IMR-90 (cell line): ENCODE results near the gene MAGI2. TPM values are rescaled to one million over a fixed set of nuclear protein-coding genes. Genes with fewer than 3 reads are reported as not detected.

Experiments used
- ATAC-seq: fragments of 200-7000 bp; cut with Tn5 transposase; 2 replicates; pipeline ENCODE4 v1.9.1; 2020; ENCODE audit warnings: low read depth, mild to moderate bottlenecking, moderate library complexity
- BruUV-seq: library from RNA; stranded (reverse); fragments of 400-500 nt; replicated peaks from 2 replicates; lab custom pipeline; 2021; lab: Mats Ljungman, UMichigan
- CTCF ChIA-PET: fragments of 300-600 bp; formaldehyde crosslinking; extraction: SDS; loops from one replicate; lab custom pipeline; 2021; ENCODE audit warnings: antibody characterized with exemption; lab: Yijun Ruan, JAX
- POLR2A ChIA-PET: fragments of 300-600 bp; sonication (Branson Sonifier 250); formaldehyde crosslinking; loops from one replicate; lab custom pipeline; 2022; ENCODE audit warnings: antibody characterized with exemption; ENCODE audit not compliant: unreplicated experiment; lab: Charles Lee
- DNase-seq: peaks from one replicate; pipeline ENCODE4 v3.0.0; 2013
- H2AFZ ChIP-seq: replicated peaks from 2 replicates; pipeline ENCODE3; 2013; ENCODE audit warnings: low read length, mild to moderate bottlenecking; ENCODE audit not compliant: poor library complexity
- H2AK5ac ChIP-seq: 2 replicates; pipeline ENCODE4 v1.6.1; 2013; ENCODE audit warnings: low read depth, low read length, inconsistent platforms
- H2AK9ac ChIP-seq: replicated peaks from 2 replicates; pipeline ENCODE3; 2013; ENCODE audit warnings: mild to moderate bottlenecking, low read depth, low read length, moderate library complexity; ENCODE audit not compliant: poor library complexity
- H2BK120ac ChIP-seq: 2 replicates; pipeline ENCODE4 v1.6.1; 2013; ENCODE audit warnings: low read depth, low read length, inconsistent platforms
- H2BK15ac ChIP-seq: 3 replicates; pipeline ENCODE4 v1.6.1; 2013; ENCODE audit warnings: low read depth, low read length, inconsistent platforms
- H2BK20ac ChIP-seq: 2 replicates; pipeline ENCODE4 v1.6.1; 2013; ENCODE audit warnings: low read depth, mild to moderate bottlenecking, inconsistent platforms, low read length, moderate library complexity
- H2BK5ac ChIP-seq: 2 replicates; pipeline ENCODE4 v1.6.1; 2013; ENCODE audit warnings: mild to moderate bottlenecking, low read depth, low read length, inconsistent platforms; ENCODE audit not compliant: poor library complexity, severe bottlenecking
- H3K14ac ChIP-seq: replicated peaks from 2 replicates; pipeline ENCODE4 v1.6.1; 2013; ENCODE audit warnings: low read depth, low read length, inconsistent platforms
- H3K18ac ChIP-seq: 2 replicates; pipeline ENCODE4 v1.6.1; 2013; ENCODE audit warnings: low read depth, low read length, control low read depth
- H3K23ac ChIP-seq: 2 replicates; pipeline ENCODE4 v1.6.1; 2013; ENCODE audit warnings: low read depth, low read length, inconsistent platforms
- H3K27ac ChIP-seq: 2 replicates; pipeline ENCODE4 v1.5.1; 2013; ENCODE audit warnings: mild to moderate bottlenecking, control low read depth, low read length; ENCODE audit not compliant: insufficient read depth
- H3K27me3 ChIP-seq: 2 replicates; pipeline ENCODE4 v1.6.1; 2013; ENCODE audit warnings: low read length; ENCODE audit not compliant: control insufficient read depth, insufficient read depth
- H3K36me3 ChIP-seq: 2 replicates; pipeline ENCODE4 v1.6.1; 2013; ENCODE audit warnings: low read length, mixed read lengths; ENCODE audit not compliant: control insufficient read depth, insufficient read depth
- H3K4ac ChIP-seq: 2 replicates; pipeline ENCODE4 v1.6.1; 2013; ENCODE audit warnings: low read depth, low read length, inconsistent platforms
- H3K4me1 ChIP-seq: 2 replicates; pipeline ENCODE4 v1.6.1; 2013; ENCODE audit warnings: low read length, mixed read lengths; ENCODE audit not compliant: control insufficient read depth, insufficient read depth
- H3K4me2 ChIP-seq: 2 replicates; pipeline ENCODE4 v1.6.1; 2013; ENCODE audit warnings: low read depth, mild to moderate bottlenecking, control low read depth, low read length, moderate library complexity
- H3K4me3 ChIP-seq: 2 replicates; pipeline ENCODE4 v1.5.1; 2013; ENCODE audit warnings: low read depth, mild to moderate bottlenecking, control low read depth, low read length, moderate library complexity; ENCODE audit not compliant: insufficient read depth
- H3K56ac ChIP-seq: 2 replicates; pipeline ENCODE4 v1.6.1; 2013; ENCODE audit warnings: low read length, inconsistent platforms; ENCODE audit not compliant: insufficient read depth; ENCODE audit errors: extremely low read depth
- H3K79me1 ChIP-seq, 2 experiments: 2 replicates each; pipeline ENCODE4 v1.6.1; 2013; ENCODE audit warnings: low read length in 2 of 2, inconsistent platforms in 1 of 2, low read depth in 1 of 2
- H3K9ac ChIP-seq: 2 replicates; pipeline ENCODE4 v1.6.1; 2013; ENCODE audit warnings: low read depth, low read length, control low read depth
- H3K9me1 ChIP-seq: 2 replicates; pipeline ENCODE4 v1.6.1; 2013; ENCODE audit warnings: low read length, inconsistent platforms; ENCODE audit not compliant: insufficient read depth
- H3K9me3 ChIP-seq: 2 replicates; pipeline ENCODE4 v1.6.1; 2013; ENCODE audit warnings: low read length; ENCODE audit not compliant: control insufficient read depth, insufficient read depth
- H4K20me1 ChIP-seq: 2 replicates; pipeline ENCODE4 v1.6.1; 2013; ENCODE audit warnings: low read length, inconsistent platforms; ENCODE audit not compliant: insufficient read depth
- H4K5ac ChIP-seq: 2 replicates; pipeline ENCODE4 v1.6.1; 2013; ENCODE audit warnings: mild to moderate bottlenecking, low read depth, low read length, control low read depth
- H4K8ac ChIP-seq, 2 experiments: 2 replicates each; pipeline ENCODE4 v1.6.1; 2013; ENCODE audit warnings: low read depth in 2 of 2, low read length in 2 of 2, control low read depth in 1 of 2, inconsistent platforms in 1 of 2
- H4K91ac ChIP-seq: 2 replicates; pipeline ENCODE4 v1.6.1; 2013; ENCODE audit warnings: low read depth, low read length, inconsistent platforms; ENCODE audit not compliant: insufficient read depth
- BHLHE40 ChIP-seq: fragments of 150-350 bp; IDR thresholded peaks from 2 replicates; pipeline ENCODE4 v1.6.1; 2016; ENCODE audit warnings: mild to moderate bottlenecking, low read depth, low read length
- CEBPB ChIP-seq: IDR thresholded peaks from 2 replicates; pipeline ENCODE4 v1.6.1; 2012; ENCODE audit warnings: low read depth, low read length, improper control_type of control experiment
- FOS ChIP-seq: fragments of 150-350 bp; IDR thresholded peaks from 2 replicates; pipeline ENCODE4 v1.6.1; 2016; ENCODE audit warnings: low read depth, low read length
- MAFK ChIP-seq: IDR thresholded peaks from 2 replicates; pipeline ENCODE4 v1.6.1; 2012; ENCODE audit warnings: low read depth, low read length, improper control_type of control experiment
- MXI1 ChIP-seq: IDR thresholded peaks from 2 replicates; pipeline ENCODE4 v1.6.1; 2012; ENCODE audit warnings: low read depth, mild to moderate bottlenecking, low read length, moderate library complexity, borderline replicate concordance
- WGBS, 2 experiments: methylation state at CpG; one replicate each; pipeline versions ENCODE4 v1.1.5 to v1.1.7; 2013; ENCODE audit warnings: missing lambda C conversion rate in 2 of 2; ENCODE audit not compliant: insufficient read length in 1 of 2; ENCODE audit errors: extremely low coverage in 2 of 2; 5-methylcytosine and 5-hydroxymethylcytosine counted together
- dilution Hi-C: fragments of 300-500 bp; cut with HindIII; formaldehyde crosslinking; loops from one replicate; pipeline ENCODE4 v1.14.3; 2018; ENCODE audit warnings: low sequenced_read_pairs; ENCODE audit not compliant: unreplicated experiment
- in situ Hi-C: fragments of 300-500 bp; cut with MboI; formaldehyde crosslinking; loops from 3 replicates; pipeline ENCODE4 v1.14.3; 2019; ENCODE audit warnings: low sequenced_read_pairs, inconsistent platforms, mixed read lengths
- intact Hi-C: fragments of 100-400 bp; cut with micrococcal nuclease; formaldehyde crosslinking; loops from 2 replicates; pipeline ENCODE4 v1.10.0; 2022
- polyA plus RNA-seq, 3 experiments: library from polyadenylated mRNA; depleted of rRNA; stranded (reverse); fragments of >200 nt; gene quantifications; 2 replicates each; pipeline ENCODE4 v1.2.3, GENCODE V29; 2012; ENCODE audit warnings: low replicate concordance in 1 of 3
- total RNA-seq: library from RNA; depleted of rRNA; stranded (reverse); fragments of >200 nt; gene quantifications from 2 replicates; pipeline ENCODE4 v1.2.3, GENCODE V29; 2012
- TF ChIP-seq, protein P1 (sequence below): conservative IDR thresholded peaks from 2 replicates; pipeline ENCODE4 v1.5.1; 2012; ENCODE audit warnings: mild to moderate bottlenecking, low read depth, low read length, improper control_type of control experiment

The MAGI2 gene
- total and polyA plus RNA-seq, 2 of the 4 experiments (the other 2 are of a cell fraction) = 2.5 to 17.9 TPM

- H2BK15ac ChIP-seq = no peak overlapping the region
- no peaks in the 10 kb centered on the region for H3K9me3 ChIP-seq
- H3K56ac ChIP-seq = no peak overlapping the region
- no peak overlapping the region for H2AK9ac ChIP-seq
- ATAC-seq (no peak), DNase-seq (peak; percentile 79)
- H3K4me1 ChIP-seq = peaks cover 9% of the 10 kb centered on the region
- BruUV-seq = no TSS peak
- H2BK5ac ChIP-seq = no peak overlapping the region
- H3K79me1 ChIP-seq = no peaks in the 10 kb centered on the region
- no peak overlapping the region for H3K4ac ChIP-seq
- H4K20me1 ChIP-seq = no peaks in the 10 kb centered on the region
- H3K27ac ChIP-seq = no peak overlapping the region
- ChIA-PET CTCF (no interaction called here), POLR2A (no interaction called here)
- in situ Hi-C loops (no loop called here), dilution Hi-C loops (no loop called here), intact Hi-C loops (no loop called here)
- H3K9ac ChIP-seq = no peak overlapping the region
- H3K27me3 ChIP-seq = no peaks in the 10 kb centered on the region
- H2AFZ ChIP-seq = no peak overlapping the region
- TF ChIP-seq CEBPB (no peak), BHLHE40 (no peak), MAFK (no peak), FOS (no peak), MXI1 (no peak)
- TF ChIP-seq, protein P1, sequence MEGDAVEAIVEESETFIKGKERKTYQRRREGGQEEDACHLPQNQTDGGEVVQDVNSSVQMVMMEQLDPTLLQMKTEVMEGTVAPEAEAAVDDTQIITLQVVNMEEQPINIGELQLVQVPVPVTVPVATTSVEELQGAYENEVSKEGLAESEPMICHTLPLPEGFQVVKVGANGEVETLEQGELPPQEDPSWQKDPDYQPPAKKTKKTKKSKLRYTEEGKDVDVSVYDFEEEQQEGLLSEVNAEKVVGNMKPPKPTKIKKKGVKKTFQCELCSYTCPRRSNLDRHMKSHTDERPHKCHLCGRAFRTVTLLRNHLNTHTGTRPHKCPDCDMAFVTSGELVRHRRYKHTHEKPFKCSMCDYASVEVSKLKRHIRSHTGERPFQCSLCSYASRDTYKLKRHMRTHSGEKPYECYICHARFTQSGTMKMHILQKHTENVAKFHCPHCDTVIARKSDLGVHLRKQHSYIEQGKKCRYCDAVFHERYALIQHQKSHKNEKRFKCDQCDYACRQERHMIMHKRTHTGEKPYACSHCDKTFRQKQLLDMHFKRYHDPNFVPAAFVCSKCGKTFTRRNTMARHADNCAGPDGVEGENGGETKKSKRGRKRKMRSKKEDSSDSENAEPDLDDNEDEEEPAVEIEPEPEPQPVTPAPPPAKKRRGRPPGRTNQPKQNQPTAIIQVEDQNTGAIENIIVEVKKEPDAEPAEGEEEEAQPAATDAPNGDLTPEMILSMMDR = no peak
- no CpG with 5 or more reads among the region's 1 CpG for WGBS, 2 experiments
- H3K9me1 ChIP-seq = peaks cover 7% of the 10 kb centered on the region
- H2AK5ac ChIP-seq = no peak overlapping the region
- no peak overlapping the region; the same call in 1 of the 2 replicates for H3K14ac ChIP-seq
- H2BK120ac ChIP-seq = no peak overlapping the region
- H3K18ac ChIP-seq = no peak overlapping the region
- no peak overlapping the region for H3K4me2 ChIP-seq
- no peak overlapping the region for H4K8ac ChIP-seq
- no peaks in the 10 kb centered on the region for H3K36me3 ChIP-seq
- H2BK20ac ChIP-seq = peak overlapping the region; percentile 37; the same call in 1 of the 2 replicates
- no peak overlapping the region for H4K5ac ChIP-seq
- H4K91ac ChIP-seq = no peak overlapping the region
- H3K4me3 ChIP-seq = no peak overlapping the region
- no peak overlapping the region for H3K23ac ChIP-seq
Observed at GRCh38 chr7:78218051-78218450, 1235.4 kb downstream of the MAGI2 start.
